Measurements from ENCODE around the gene GPR135. TPM values are rescaled to one million over a fixed set of nuclear protein-coding genes. Genes with fewer than 3 reads are reported as not detected.
A peak's percentile ranks its signal among the peaks of the same experiment; 100 is the strongest.

The GPR135 gene
- polyA plus RNA-seq, 1 donor (not counting 4 experiments of a cell fraction or from before 2014, with no cell fraction given), result 0.90 TPM

DNA sequence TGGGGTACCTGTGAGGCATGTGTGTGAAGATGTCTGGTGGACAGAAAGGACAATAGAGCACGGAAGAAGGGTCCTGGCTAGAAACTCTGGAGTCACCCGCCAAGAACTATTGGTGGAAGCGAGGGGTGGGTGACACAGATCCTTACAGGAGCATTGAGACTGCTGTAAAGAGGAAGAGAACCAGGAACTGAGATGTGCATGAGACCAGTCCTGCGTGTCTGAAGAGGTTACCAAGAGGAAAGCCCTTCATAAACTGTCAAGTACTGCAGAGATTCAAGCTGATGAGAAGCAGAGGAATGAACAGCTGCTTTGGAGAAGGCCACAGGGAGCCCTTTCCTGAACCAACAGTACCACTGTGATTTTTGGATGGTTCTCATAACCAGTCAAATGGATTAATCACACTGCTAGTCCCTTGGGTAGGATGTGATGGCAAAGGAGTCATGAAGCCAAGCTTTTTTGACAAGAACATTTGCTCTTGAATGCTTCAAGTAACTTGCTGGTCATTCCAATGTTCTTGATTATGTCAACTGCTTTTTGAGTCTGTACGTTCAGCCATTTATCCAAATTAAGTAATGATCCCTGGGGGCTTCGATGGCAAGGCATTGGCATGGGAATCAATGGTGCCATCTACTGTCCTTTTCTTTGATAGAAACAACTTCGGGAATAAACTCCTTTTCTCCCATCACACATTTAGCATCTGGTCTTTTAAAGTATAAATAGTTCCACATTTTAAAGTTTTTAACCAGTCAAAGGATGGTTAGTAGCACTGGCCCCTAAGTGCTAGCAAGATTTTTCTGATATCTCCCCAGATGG lies 42.9 kb downstream of the GPR135 start:
- Histone ChIP-seq H4K20me1 (ENCODE audit: control insufficient read depth, extremely low read depth, insufficient read depth, low read length) (no peaks in the 10 kb centered on the region), H3K4me1 (ENCODE audit: control insufficient read depth, extremely low read depth, insufficient read depth, low read length) (peaks cover 2% of the 10 kb centered on the region), H3K9ac (ENCODE audit: control insufficient read depth, extremely low read depth, insufficient read depth, low read length) (no peak overlapping the region), H3K9me1 (ENCODE audit: control insufficient read depth, extremely low read depth, insufficient read depth, low read length) (no peaks in the 10 kb centered on the region), H3K27me3 (ENCODE audit: control insufficient read depth, extremely low read depth, insufficient read depth, low read length) (no peaks in the 10 kb centered on the region), H3K9me3 (ENCODE audit: control insufficient read depth, low read depth, low read length) (no peaks in the 10 kb centered on the region), H3K79me2 (ENCODE audit: control insufficient read depth, insufficient read depth, low read length) (no peaks in the 10 kb centered on the region), H3K4me2 (ENCODE audit: control insufficient read depth, extremely low read depth, insufficient read depth, low read depth, low read length) (no peak overlapping the region), H3K4me3 (ENCODE audit: control insufficient read depth in 2 of 3, extremely low read depth in 1 of 3, insufficient read depth in 2 of 3, low read depth in 1 of 3, low read length in 3 of 3) (no peak overlapping the region), H3K36me3 (ENCODE audit: control insufficient read depth in 2 of 2, extremely low read depth in 1 of 2, insufficient read depth in 2 of 2, low read length in 2 of 2) (no peaks in the 10 kb centered on the region), H2AFZ (ENCODE audit: control insufficient read depth, low read length) (no peak overlapping the region), H3K27ac (ENCODE audit: control insufficient read depth, insufficient read depth, low read length) (no peak overlapping the region)
- FAIRE-seq, result no peak
- dilution Hi-C loops (cut with MboI; ENCODE audit: extremely low pct_ligation_motif_present, low sequenced_read_pairs), result no loop called here
- no peak for DNase-seq (ENCODE audit: low read depth, low spot score)
- no peak for TF ChIP-seq EZH2 (IDR thresholded peaks at IDR 0.05; ENCODE audit: low read length)
- peak in 1 of 3 experiments; percentile 29 for TF ChIP-seq CTCF (optimal IDR thresholded peaks at IDR 0.05 in 1 of 3, IDR thresholded peaks at IDR 0.05 in 1 of 3, conservative IDR thresholded peaks at IDR 0.05 in 1 of 3; ENCODE audit: extremely low read depth in 1 of 3, insufficient read depth in 2 of 3, low read length in 3 of 3)

- H3K9me3 ChIP-seq (ENCODE audit: control insufficient read depth, low read depth, low read length), result no peaks in the 10 kb centered on the region
- dilution Hi-C loops (cut with MboI; ENCODE audit: extremely low pct_ligation_motif_present, low sequenced_read_pairs), result no loop called here
- no peaks in the 10 kb centered on the region for H3K27me3 ChIP-seq (ENCODE audit: control insufficient read depth, extremely low read depth, insufficient read depth, low read length)
- no peaks in the 10 kb centered on the region for H3K9me1 ChIP-seq (ENCODE audit: control insufficient read depth, extremely low read depth, insufficient read depth, low read length)
- DNase-seq (ENCODE audit: low read depth, low spot score) (no peak), FAIRE-seq (peak; percentile 58)
- H3K79me2 ChIP-seq (ENCODE audit: control insufficient read depth, insufficient read depth, low read length), result no peaks in the 10 kb centered on the region
- no peaks in the 10 kb centered on the region for H4K20me1 ChIP-seq (ENCODE audit: control insufficient read depth, extremely low read depth, insufficient read depth, low read length)
- H3K4me3 ChIP-seq (ENCODE audit: control insufficient read depth in 2 of 3, extremely low read depth in 1 of 3, insufficient read depth in 2 of 3, low read depth in 1 of 3, low read length in 3 of 3), result no peak overlapping the region
- peaks cover 2% of the 10 kb centered on the region for H3K4me1 ChIP-seq (ENCODE audit: control insufficient read depth, extremely low read depth, insufficient read depth, low read length)
- no peak overlapping the region for H3K9ac ChIP-seq (ENCODE audit: control insufficient read depth, extremely low read depth, insufficient read depth, low read length)
- H3K4me2 ChIP-seq (ENCODE audit: control insufficient read depth, extremely low read depth, insufficient read depth, low read depth, low read length), result no peak overlapping the region
- TF ChIP-seq EZH2 (IDR thresholded peaks at IDR 0.05; ENCODE audit: low read length) (no peak), CTCF (optimal IDR thresholded peaks at IDR 0.05 in 1 of 3, IDR thresholded peaks at IDR 0.05 in 1 of 3, conservative IDR thresholded peaks at IDR 0.05 in 1 of 3; ENCODE audit: extremely low read depth in 1 of 3, insufficient read depth in 2 of 3, low read length in 3 of 3) (no peak)
- no peak overlapping the region for H3K27ac ChIP-seq (ENCODE audit: control insufficient read depth, insufficient read depth, low read length)
- no peaks in the 10 kb centered on the region for H3K36me3 ChIP-seq (ENCODE audit: control insufficient read depth in 2 of 2, extremely low read depth in 1 of 2, insufficient read depth in 2 of 2, low read length in 2 of 2)
- H2AFZ ChIP-seq (ENCODE audit: control insufficient read depth, low read length), result no peak overlapping the region
Observed at GRCh38 chr14:59419303-59419702, 45.9 kb downstream of the GPR135 start.
